Measurements from ENCODE around the gene TRIM67. TPM values are rescaled to one million over a fixed set of nuclear protein-coding genes. Genes with fewer than 3 reads are reported as not detected.

Gene TRIM67
- total and polyA plus RNA-seq, 9 of the 15 experiments (the other 6 are each of a cell fraction or from before 2014, with no cell fraction given): 0.04 to 0.60 (median 0.31) TPM

- H3K79me2 ChIP-seq (ENCODE audit: control insufficient read depth, insufficient read depth, low read length): no peaks in the 10 kb centered on the region
Measured at GRCh38 chr1:231265379-231265778, 103.5 kb downstream of the TRIM67 start.

More at GRCh38 chr1:231265379-231265778, 103.5 kb downstream of the TRIM67 start:
- BruUV-seq (replicated peaks): no TSS peak
- Histone ChIP-seq H3K27me3 (ENCODE audit: control insufficient read depth in 2 of 2, insufficient read depth in 2 of 2, low read length in 2 of 2) (no peaks in the 10 kb centered on the region), H4K20me1 (replicated peaks; ENCODE audit: control insufficient read depth, insufficient read depth, low read length) (no peaks in the 10 kb centered on the region), H3K9me1 (ENCODE audit: control insufficient read depth, insufficient read depth, low read length) (no peaks in the 10 kb centered on the region), H3K9me3 (replicated peaks; ENCODE audit: control insufficient read depth, insufficient read depth, low read depth, low read length) (no peaks in the 10 kb centered on the region), H3K27ac (ENCODE audit: extremely low read depth, low read depth, low read length) (no peak overlapping the region), H3K9ac (ENCODE audit: insufficient read depth in 1 of 2, low read depth in 2 of 2, low read length in 2 of 2) (no peak overlapping the region), H3K4me1 (replicated peaks in 1 of 2; ENCODE audit: control insufficient read depth in 2 of 2, insufficient read depth in 2 of 2, low read length in 2 of 2) (no peaks in the 10 kb centered on the region), H3K4me2 (ENCODE audit: insufficient read depth, low read length) (no peak overlapping the region), H2AFZ (ENCODE audit: low read depth, low read length) (no peak overlapping the region), H3K36me3 (ENCODE audit: control insufficient read depth, insufficient read depth, low read length) (peaks cover 82% of the 10 kb centered on the region), H3K4me3 (no peak overlapping the region)
- ChIA-PET CTCF (ENCODE audit: low intra/inter-chr PET ratio) (no interaction called here), POLR2A (interaction anchor here (0.9 kb wide), 1 partner anchor 10 kb away, joined by 3 read pairs; no protein-coding TSS in a partner anchor)
- DNase-seq (ENCODE audit: extremely low read depth in 1 of 4, low spot score in 3 of 4) (no peak), FAIRE-seq (no peak), ATAC-seq (no peak)
- intact Hi-C loops (cut with micrococcal nuclease) (no loop called here), in situ Hi-C loops (cut with MboI) (no loop called here)
- no peak for TF ChIP-seq TARDBP (IDR thresholded peaks at IDR 0.05)
- no peak for TF ChIP-seq ZNF232 (CRISPR knock-in tag; IDR thresholded peaks at IDR 0.05)
- no peak for TF ChIP-seq ATF4 (CRISPR knock-in tag; IDR thresholded peaks at IDR 0.05)
- TF ChIP-seq HNRNPLL (IDR thresholded peaks at IDR 0.05; ENCODE audit: low read depth, low read length, poor library complexity, severe bottlenecking): no peak
- TF ChIP-seq, protein P1, sequence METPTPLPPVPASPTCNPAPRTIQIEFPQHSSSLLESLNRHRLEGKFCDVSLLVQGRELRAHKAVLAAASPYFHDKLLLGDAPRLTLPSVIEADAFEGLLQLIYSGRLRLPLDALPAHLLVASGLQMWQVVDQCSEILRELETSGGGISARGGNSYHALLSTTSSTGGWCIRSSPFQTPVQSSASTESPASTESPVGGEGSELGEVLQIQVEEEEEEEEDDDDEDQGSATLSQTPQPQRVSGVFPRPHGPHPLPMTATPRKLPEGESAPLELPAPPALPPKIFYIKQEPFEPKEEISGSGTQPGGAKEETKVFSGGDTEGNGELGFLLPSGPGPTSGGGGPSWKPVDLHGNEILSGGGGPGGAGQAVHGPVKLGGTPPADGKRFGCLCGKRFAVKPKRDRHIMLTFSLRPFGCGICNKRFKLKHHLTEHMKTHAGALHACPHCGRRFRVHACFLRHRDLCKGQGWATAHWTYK (CRISPR knock-in tag; IDR thresholded peaks at IDR 0.05): no peak
- TF ChIP-seq SMAD2 (IDR thresholded peaks at IDR 0.05; ENCODE audit: low read depth, low read length): no peak
- WGBS (ENCODE audit: insufficient coverage, low coverage, missing lambda C conversion rate): 93% methylated on average over 3 of the region's 3 CpGs

All from K562 (cell line).